Adrenal gland (tissue), 5 donors: ENCODE data around the gene EFTUD2.

Experiments used
- POLR2A ChIP-seq, 2 donors: fragments of 450-650 bp; IDR thresholded peaks; one replicate each; pipeline ENCODE4 v1.6.1; 2017; ENCODE audit warnings: antibody characterized with exemption in 2 of 2, mild to moderate bottlenecking in 2 of 2, moderate library complexity in 1 of 2
- TF ChIP-seq, protein P1 (sequence below), 6 experiments: fragments of 450-650 bp in 4 of 6; fragments of 200-600 bp in 2 of 6; sonication (generic) in 1 of 6; IDR thresholded peaks; 1 replicate in 5 of 6; 2 replicates in 1 of 6; pipeline versions ENCODE4 v1.5.1 to v1.8.0; 2016 to 2021; ENCODE audit warnings: antibody characterized with exemption in 6 of 6, mild to moderate bottlenecking in 2 of 6, moderate library complexity in 1 of 6
- donor health status: DM: no; HTN: no; CAD: no.

DNA sequence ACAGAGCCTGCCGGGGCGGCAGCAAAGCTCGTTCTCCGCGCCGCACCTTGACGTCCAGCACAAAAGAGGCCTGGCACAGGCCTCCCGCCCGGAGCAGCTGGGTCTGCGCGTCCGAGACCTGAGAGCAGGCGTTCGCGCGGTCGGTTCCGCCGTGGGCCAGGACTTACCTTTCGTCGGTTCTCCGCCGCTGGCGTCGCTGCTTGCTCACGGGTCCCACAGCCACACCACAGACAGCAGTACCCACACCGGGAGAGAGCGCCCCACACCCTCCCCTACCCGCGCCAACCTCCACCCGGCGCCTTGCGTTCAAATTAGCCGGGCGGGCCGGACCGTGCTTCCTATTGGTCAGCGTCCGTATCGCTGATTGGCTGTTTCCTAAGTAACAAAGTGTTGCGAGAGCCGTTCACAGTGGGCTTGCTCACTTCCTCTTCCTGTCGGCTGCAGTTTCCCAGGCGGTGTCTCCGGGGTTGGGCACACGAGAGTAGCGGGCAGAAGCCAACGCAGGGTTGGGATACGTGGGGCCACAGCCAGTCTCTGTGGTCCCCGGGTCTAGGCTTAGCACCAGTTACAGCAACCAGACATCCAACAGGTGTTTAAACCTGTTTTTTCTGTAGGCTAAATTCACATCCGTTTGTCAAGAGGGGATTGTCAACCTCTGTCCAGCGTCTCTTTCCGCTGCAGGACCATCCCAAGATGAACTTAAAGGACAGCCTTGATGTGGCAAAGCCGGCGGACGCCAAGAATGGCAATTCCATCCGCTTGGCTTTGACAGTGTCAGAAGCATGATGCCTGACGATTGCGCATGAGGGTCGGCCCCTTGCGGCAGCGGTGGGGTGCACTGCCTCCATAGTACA is 48.4 kb upstream of the EFTUD2 start, which contains the start of gene KIF18B:
- TF ChIP-seq, protein P1, sequence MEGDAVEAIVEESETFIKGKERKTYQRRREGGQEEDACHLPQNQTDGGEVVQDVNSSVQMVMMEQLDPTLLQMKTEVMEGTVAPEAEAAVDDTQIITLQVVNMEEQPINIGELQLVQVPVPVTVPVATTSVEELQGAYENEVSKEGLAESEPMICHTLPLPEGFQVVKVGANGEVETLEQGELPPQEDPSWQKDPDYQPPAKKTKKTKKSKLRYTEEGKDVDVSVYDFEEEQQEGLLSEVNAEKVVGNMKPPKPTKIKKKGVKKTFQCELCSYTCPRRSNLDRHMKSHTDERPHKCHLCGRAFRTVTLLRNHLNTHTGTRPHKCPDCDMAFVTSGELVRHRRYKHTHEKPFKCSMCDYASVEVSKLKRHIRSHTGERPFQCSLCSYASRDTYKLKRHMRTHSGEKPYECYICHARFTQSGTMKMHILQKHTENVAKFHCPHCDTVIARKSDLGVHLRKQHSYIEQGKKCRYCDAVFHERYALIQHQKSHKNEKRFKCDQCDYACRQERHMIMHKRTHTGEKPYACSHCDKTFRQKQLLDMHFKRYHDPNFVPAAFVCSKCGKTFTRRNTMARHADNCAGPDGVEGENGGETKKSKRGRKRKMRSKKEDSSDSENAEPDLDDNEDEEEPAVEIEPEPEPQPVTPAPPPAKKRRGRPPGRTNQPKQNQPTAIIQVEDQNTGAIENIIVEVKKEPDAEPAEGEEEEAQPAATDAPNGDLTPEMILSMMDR (IDR thresholded peaks at IDR 0.05) = no peak
- TF ChIP-seq POLR2A (IDR thresholded peaks at IDR 0.05) = peak in 1 of 2 donors; percentile 49
